NCI-H2227 treated with DMSO at 0.1 percent for 48 hours (cell line): Measurements from ENCODE around the gene SEC62.
"Not testable (repeated sequence)": the region's sequence is repeated elsewhere in the genome, so short reads cannot be mapped to it uniquely, and the experiment has no call there.

Source experiments
- DNase-seq: peaks from one replicate; lab custom pipeline; 2025; lab: John Stamatoyannopoulos, UW

Gene SEC62

DNA sequence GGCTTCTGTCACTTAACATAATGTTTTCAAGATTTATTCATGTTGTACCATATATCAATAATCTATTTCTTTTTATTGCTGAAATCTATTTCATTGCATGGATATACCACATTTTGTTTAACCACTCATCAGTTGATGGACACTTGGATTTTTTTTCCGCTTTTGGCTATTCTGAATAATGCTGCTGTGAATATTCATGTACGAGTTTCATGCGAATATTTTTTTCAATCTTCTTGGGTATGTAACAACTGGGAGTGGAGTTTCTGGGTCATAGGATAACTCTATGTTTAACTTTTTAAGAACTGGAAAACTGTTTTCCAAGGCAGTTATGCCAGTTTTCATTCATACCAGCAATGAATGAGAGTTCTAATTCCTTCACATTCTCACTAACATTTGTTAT is 49.5 kb downstream of the SEC62 start:
- DNase-seq = no peak

DNA sequence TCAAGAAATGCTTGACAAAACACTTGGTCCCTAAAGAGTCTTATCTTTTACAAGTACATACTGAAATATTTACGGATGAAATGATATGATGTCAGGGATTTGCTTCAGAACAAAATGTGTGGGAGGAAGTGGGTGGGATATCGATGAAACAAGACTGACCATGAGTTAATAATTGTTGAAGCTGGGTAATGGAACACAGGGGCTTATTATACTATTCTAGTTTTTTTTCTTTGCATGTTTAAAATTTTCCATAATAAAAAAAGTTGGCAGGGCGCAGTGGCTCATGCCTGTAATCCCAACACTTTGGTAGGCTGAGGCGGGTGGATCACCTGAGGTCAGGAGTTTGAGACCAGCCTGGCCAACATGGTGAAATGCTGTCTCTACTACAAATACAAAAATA is 52.7 kb downstream of the SEC62 start:
- not testable (repeated sequence) for DNase-seq

- no peak for DNase-seq
Observed at GRCh38 chr3:170021083-170021482, 54.5 kb downstream of the SEC62 start.

DNA sequence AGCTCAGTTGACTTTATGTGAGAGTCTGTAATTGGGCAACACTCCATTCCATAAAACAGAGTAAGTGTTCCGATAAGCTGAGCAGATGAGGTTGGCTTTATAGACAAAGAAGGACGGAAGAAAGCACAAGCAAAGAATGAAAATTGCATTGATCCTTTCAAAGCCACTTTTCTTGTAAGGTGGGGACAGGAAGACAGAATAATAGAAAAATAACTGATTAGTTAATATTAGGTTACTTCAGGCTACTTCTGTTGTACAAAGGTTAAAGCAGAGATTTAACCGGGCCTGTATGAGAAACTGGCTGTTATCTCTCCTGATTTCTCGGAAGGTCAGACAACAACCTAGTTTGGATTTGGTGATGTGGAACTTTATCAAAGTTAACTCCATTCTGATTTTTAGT is 55.7 kb downstream of the SEC62 start:
- no peak for DNase-seq

DNA sequence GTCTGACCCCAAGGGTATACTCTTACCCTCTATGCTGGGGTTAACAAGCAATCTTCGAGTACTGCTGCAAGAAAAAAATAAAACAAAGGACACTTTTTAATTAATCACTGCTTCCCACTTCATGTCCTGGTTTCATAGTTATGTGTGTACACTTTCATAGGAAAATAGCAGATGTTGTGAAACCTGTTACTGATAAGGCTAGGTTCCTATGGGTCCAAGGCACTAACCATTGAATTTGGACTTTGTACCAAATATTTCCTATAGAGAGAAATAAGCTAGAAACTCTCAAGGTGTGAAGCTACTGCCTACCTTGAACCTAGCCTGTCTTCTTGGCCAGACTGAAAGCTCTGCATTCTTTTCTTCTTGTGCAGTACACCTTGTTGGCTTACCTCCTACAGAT is 56.6 kb downstream of the SEC62 start:
- no peak for DNase-seq

- DNase-seq = no peak
Observed at GRCh38 chr3:170024581-170024980, 58.0 kb downstream of the SEC62 start.

DNA sequence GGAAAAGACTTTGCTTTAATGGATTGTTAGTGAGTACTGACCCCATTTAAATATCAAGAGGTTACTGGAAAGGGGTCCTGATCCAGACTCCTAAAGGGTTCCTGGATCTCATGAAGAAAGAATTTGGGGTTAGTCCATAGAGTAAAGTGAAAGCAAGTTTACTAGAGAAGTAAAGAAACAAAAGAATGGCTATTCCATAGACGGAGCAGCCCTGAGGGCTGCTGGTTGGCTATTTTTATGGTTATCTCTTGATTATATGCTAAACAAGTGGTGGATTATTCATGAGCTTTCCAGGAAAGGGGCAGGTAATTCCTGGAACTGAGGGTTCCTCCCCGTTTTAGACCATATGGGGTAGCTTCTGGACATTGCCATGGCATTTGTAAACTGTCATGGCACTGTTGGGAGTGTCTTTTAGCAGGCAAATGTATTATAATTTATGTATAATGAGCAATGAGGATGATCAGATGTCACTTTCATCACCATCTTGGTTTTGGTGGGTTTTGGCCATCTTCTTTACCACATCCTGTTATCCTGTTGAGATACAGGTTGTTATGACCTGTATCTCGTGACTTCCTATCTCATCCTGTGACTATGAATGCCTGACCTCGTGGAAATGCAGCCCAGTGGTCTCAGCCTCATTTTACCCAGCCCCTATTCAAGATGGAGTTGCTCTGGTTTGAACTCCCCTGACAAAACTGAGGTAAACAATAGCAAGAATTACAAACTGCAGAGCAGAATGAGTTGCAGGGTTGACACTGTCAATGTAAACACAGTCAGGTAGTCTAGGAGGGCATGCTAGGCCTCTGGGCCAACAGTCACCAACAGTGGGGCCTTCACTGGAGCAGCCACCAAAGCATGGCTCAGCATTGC is 60.9 kb downstream of the SEC62 start:
- DNase-seq = no peak

DNA sequence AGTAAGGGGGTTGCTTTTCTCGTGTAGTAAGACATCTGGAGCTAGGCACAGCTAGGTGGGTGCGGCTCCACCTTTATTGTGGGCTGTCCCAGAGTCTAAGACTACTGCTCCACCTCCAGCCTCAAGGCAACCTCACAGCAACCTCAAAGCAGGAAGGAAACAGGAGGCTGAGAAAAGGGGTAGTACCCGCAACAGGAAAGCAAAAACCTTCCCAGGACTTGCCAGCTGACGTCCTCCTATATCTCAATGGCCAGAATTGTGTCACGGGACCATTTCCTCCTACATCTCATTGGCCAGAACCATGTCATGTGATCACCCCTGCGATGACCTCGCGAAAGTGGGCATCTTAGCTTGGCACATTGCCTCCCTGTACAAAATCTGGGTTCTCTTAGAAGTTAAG is 66.9 kb downstream of the SEC62 start:
- DNase-seq = no peak

- no peak for DNase-seq
Observed at GRCh38 chr3:170037463-170038433, 71.1 kb downstream of the SEC62 start, which contains the start of gene GPR160. TSS of gene GPR160 (plus strand) at chr3:170037995. CDS start at chr3:170083973, 45,978 bp downstream.

DNA sequence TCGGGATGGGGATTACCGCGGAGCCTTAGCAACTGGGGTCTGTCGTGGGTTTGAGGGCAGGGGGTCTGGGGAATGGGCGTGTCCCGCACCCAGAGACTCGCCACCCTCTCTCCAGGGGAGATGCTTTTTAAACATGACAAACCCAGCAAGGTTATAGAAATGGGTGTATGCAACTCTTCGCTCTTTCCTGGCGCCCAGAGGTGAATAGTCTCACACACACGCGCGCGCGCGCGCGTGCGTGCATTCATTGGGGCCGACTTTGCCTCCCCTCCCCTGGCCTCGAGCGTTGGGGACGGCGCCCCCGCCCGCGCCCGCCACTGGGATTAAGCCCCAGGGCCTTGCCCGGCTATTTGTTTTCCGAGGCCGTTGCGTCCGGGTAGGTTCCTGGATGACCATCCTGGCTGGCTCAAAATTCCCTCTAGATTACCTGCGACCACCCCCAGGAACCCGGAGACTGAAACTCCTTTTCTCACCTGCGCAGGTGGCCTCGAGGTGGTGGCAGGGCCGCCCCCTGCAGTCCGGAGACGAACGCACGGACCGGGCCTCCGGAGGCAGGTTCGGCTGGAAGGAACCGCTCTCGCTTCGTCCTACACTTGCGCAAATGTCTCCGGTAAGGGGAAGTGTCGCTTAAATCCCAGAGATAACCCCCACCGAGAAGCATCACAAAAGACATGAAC is 72.0 kb downstream of the SEC62 start:
- no peak for DNase-seq

DNA sequence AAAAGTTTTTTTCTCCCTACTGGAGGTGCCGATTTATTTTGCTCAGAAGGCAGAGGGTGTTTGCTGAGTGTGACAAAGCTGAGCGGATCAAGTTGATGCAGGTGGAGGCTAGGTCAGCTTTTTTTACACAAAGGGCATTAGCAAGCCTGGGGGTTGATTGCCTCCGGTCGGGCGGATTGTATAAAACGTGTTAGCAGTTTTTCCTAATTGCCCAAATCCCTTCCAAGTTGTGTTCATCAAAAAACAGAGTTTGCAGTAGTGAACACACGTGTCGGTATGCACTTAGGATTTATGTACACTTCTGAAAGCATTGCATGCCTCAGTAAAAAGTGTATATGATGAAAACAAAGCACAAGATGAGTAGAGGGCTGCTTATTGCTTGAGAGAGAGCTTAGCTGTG is 73.8 kb downstream of the SEC62 start:
- no peak for DNase-seq

GRCh38 chr3:170043506-170043905 is 76.9 kb downstream of the SEC62 start:
- DNase-seq = no peak

DNA sequence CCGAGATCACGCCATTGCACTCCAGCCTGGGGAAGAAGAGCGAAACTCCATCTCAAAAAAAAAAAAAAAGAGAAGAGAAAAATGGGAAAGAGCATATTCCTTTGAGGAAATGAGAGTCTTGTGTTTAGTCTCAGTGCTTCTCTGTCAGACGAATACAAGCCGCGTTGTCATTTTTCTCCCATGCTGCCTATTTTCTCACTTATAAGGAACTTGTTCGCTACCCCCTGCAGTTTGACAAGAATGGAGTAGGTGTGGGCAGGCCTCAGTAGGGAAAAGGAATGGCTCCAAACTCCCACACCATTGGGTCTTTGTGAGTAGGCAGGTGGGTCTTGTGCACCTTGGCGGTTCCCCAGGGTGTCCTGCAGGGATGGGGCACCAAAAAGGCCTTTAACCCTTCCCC is 77.7 kb downstream of the SEC62 start:
- DNase-seq = no peak

- DNase-seq = no peak
Observed at GRCh38 chr3:170044795-170045244, 78.2 kb downstream of the SEC62 start.

- no peak for DNase-seq
Observed at GRCh38 chr3:170046269-170047132, 79.9 kb downstream of the SEC62 start.

- DNase-seq = no peak
Observed at GRCh38 chr3:170047133-170047404, 80.5 kb downstream of the SEC62 start.
